Measurements from ENCODE around the gene MAFF.

GRCh38 chr22:38247713-38248112 is 45.9 kb downstream of the MAFF start:
- TF ChIP-seq CTCF (IDR thresholded peaks at IDR 0.05; ENCODE audit: low read length), result no peak
- no peak for TF ChIP-seq EZH2 (IDR thresholded peaks at IDR 0.05; ENCODE audit: borderline replicate concordance, low read length)
